GM12873 (cell line): Measurements from ENCODE around the gene KIAA0232.

Experiments used
- CTCF ChIP-seq: IDR thresholded peaks from 2 replicates; pipeline ENCODE4 v1.5.1; 2012; ENCODE audit warnings: low read depth, mild to moderate bottlenecking, moderate library complexity, low read length, control low read depth; ENCODE audit not compliant: insufficient read depth; ENCODE audit errors: missing control alignments

Gene KIAA0232

GRCh38 chr4:6851962-6852361 is 69.4 kb downstream of the KIAA0232 start:
- TF ChIP-seq CTCF: no peak

- no peak for TF ChIP-seq CTCF
Measured at GRCh38 chr4:6852582-6852981, 70.1 kb downstream of the KIAA0232 start.

GRCh38 chr4:6854098-6854744 is 71.7 kb downstream of the KIAA0232 start:
- TF ChIP-seq CTCF: no peak

GRCh38 chr4:6855692-6856297 is 73.3 kb downstream of the KIAA0232 start:
- TF ChIP-seq CTCF: no peak

GRCh38 chr4:6856391-6856790 is 73.9 kb downstream of the KIAA0232 start:
- no peak for TF ChIP-seq CTCF

GRCh38 chr4:6857009-6857882 is 74.7 kb downstream of the KIAA0232 start:
- TF ChIP-seq CTCF: no peak

- no peak for TF ChIP-seq CTCF
Measured at GRCh38 chr4:6858997-6859396, 76.5 kb downstream of the KIAA0232 start.
